ENCODE measurements around the gene PPP1R12A. TPM values are rescaled to one million over a fixed set of nuclear protein-coding genes. Genes with fewer than 3 reads are reported as not detected.
"Not testable (repeated sequence)": the region's sequence is repeated elsewhere in the genome, so short reads cannot be mapped to it uniquely, and the experiment has no call there.

The PPP1R12A gene
- polyA plus RNA-seq, 1 donor: 59.8 TPM

DNA sequence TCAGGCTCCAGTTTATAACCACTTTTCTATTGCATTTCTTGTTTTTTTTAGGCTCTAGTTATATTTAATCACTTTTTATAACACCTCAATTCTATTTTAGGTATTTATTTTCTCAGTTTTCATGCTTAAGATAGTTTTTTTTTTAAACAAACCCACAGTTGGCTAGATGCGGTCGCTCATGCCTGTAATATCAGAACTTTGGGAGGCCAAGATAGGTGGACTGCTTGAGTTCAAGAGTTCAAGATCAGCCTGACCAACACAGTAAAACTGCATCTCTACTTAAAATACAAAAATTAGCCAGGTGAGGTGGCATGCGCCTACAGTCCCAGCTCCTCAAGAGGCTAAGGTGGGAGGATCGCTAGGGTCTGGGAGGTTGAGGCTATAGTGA is 93.0 kb downstream of the PPP1R12A start:
- DNase-seq (ENCODE audit: low read depth): no peak

GRCh38 chr12:79841248-79841877 is 93.5 kb downstream of the PPP1R12A start:
- no peak for DNase-seq (ENCODE audit: low read depth)

DNA sequence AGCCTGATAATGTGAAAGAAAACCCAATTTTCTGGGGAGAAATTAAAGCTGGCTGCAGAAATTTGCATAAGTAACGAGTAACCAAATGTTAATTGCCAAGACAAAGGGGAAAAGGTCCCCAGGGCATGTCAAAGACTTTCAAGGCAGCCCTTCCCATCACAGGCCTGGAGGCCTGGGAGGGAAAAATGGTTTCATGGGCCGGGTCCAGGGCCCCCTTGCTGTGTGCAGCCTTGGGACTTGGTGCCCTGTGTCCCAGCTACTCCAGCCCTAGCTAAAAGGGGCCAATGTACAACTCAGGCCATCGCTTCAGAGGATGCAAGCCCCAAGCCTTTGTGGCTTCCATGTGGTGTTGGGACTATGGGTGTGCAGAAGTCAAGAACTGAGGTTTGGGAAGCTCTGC is 96.5 kb downstream of the PPP1R12A start:
- DNase-seq (ENCODE audit: low read depth): no peak

GRCh38 chr12:79837575-79837974 is 97.3 kb downstream of the PPP1R12A start:
- no peak for DNase-seq (ENCODE audit: low read depth)

DNA sequence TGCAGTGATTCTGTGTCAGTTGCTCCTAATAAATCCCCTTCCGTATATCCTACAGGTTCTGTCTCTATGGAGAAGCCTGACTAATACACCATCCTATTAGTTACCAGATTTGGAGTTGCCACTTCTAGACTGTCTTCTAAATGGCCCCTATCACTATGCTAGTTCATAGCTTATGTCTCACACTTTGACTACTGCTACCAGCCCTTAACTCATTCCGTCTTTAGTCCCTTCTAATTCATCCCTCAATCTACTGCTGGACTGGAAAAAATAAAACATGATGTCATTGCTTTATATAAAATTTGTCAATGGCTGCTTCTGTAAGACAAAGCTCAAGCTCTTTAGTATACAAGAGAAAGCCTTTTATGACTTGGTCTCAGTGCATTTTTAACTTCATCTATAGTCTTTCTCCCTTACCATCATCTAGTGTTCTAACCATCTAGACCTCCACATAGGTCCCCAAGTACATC is 99.5 kb downstream of the PPP1R12A start:
- DNase-seq (ENCODE audit: low read depth): no peak

DNA sequence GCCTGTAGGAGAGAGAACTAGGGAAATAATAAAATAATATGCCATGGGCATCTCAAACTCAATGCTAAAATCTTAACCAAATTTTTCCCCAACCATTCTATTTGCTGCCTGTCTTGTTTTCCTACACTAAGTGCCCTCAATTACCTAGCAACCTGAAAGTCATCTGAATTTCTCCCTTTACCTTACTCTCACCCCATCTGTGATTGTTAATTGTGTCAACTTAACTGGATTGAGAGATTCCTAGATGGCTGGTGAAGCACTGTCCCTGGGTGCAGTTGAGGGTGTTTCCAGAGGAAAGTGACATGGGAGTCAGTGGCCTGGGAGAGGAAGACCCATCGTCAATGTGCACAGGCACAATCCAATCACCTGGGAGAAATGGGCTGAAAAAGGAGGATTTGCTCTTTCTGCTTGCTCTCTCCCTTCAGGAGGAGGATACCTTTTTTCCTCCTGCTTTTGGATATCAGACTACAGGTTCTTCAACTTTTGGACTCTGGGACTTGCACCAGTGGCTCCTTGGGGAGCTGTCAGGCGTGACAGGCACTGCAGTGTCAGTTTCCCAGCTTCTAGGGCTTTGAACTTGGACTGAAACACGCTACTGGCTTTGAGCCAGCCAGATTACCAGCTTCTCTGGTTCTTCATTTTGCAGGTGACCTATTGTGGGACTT is 100.1 kb downstream of the PPP1R12A start:
- no peak for DNase-seq (ENCODE audit: low read depth)

DNA sequence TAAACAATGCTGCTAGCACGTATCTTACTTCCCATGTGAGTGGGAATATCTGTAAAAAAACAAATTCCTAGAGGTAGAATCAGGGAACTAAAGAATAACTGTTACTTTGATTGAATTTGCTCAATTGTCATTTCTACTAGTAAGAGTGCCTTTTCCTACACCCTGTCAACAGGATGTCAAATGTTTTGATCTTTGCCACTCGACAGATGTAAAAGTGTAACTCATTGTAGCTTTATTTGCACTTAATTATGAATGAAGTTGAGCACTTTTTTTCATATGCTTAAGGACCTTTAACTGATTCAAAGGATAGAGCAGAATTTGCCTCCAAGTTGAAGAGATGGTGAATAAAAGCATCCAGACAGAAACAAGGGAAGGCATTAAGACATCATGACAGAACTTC is 104.5 kb downstream of the PPP1R12A start:
- DNase-seq (ENCODE audit: low read depth): no peak

DNA sequence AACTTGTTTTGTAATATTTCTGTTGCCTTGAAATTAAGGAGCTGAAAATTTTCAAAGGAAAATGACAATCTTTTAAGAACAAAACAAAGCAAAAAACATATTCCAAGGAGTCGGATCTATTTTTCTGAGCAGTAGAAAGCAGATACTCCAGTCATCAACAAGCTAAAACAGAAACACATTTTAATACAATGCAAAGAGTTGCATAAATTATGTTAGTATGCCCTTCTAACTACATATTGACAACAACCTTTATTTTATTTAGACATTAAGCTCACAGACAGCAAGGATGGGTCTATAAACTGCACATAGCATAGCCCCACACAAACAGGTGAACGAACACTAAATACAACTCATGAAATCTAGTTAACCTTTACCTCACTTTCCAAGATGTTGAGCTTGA is 106.0 kb downstream of the PPP1R12A start:
- no peak for DNase-seq (ENCODE audit: low read depth)

GRCh38 chr12:79827484-79827883 is 107.4 kb downstream of the PPP1R12A start:
- no peak for DNase-seq (ENCODE audit: low read depth)

DNA sequence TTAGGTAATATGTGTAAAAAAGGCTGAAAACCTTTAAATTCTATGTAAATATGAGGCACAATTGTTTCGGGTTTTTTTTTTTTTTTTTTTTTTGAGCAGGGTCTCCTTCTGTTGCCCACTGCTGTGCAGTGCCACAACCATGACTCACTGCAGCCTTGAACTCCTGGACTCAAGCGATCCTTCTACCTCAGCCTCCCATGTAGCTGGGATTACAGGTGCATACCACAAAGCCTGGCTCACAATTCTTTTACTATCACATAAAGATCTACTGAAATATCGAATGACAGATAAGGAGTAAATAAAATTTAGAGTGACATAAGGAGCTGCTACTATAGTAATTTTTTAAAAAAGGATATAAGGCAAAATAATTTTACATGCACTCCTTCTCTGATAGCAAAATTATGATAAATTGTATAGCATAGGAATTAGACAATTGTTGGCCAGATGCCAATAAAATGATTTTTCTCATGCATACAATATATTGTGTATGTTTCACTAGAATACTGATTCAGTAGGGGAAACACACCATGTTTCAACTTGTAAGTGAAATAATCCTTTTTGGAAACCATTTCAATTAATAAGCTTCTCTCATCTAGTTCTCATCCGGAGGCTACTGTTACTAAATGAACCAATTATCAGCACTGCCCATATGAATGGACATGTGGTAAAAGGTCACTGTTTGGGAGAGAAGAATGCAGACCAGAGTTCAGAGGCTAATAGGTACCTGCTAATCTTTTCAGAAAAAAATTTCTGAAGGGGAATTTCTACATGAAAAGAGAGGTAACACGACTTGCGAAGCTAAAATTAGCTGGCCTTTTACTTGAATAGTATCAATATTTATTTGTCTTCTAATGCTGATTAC is 108.4 kb downstream of the PPP1R12A start:
- DNase-seq (ENCODE audit: low read depth): no peak

GRCh38 chr12:79822475-79822874 is 112.4 kb downstream of the PPP1R12A start:
- no peak for DNase-seq (ENCODE audit: low read depth)

DNA sequence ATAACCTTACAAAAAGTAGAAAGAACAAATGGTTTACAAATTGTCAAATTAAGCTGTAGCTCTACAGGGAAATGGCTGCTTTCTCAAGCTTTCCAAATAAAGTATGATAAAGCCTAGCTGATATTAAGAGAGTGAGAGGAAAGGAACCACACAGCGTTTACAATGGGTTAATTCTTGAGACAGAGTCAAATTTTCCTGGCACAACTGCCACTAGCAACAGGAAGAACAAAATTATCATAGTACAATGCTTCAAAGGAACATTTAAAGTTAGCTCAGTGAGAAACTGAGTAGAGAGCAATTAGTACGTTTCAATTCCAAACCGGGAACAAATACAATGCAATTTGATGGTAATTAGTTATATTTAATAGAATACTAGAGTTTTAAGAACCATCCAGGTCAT is 116.0 kb downstream of the PPP1R12A start:
- DNase-seq (ENCODE audit: low read depth): no peak

DNA sequence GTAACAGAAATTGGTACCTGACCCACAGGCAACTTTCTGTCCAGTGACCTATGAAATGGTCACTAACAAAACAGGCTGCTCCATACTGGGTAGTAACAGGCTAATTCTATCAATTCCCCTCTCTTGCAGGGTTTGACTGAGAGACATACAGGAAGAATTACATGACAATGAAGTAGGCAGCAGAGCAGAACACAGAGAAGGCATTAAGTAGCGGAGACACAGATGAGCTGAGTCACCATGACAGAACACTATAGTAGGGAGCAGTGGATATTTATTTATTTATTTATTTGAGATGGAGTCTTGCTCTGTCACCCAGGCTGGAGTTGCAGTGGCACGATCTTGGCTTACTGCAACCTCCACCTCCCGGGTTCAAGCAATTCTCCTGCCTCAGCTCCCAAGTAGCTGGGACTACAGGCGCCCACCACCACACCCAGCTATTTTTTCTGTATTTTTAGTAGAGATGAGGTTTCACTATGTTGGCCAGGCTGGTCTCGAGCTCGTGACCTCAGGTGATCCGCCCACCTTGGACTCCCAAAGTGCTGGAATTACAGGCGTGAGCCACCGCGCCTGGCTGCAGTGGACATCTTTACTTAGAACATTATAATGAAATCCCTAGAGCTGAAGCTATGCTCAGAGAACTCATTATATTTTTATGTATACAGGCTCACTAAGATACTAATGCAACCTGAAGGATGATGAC is 150.4 kb downstream of the PPP1R12A start:
- DNase-seq (ENCODE audit: low read depth): not testable (repeated sequence)

GRCh38 chr12:79782172-79782900 is 152.6 kb downstream of the PPP1R12A start:
- DNase-seq (ENCODE audit: low read depth): no peak

GRCh38 chr12:79778802-79779448 is 156.0 kb downstream of the PPP1R12A start:
- DNase-seq (ENCODE audit: low read depth): no peak

GRCh38 chr12:79776111-79776510 is 158.8 kb downstream of the PPP1R12A start:
- DNase-seq (ENCODE audit: low read depth): no peak

- DNase-seq (ENCODE audit: low read depth): no peak
Measured at GRCh38 chr12:79775355-79776027, 159.4 kb downstream of the PPP1R12A start.

- no peak for DNase-seq (ENCODE audit: low read depth)
Measured at GRCh38 chr12:79773896-79774295, 161.0 kb downstream of the PPP1R12A start.

GRCh38 chr12:79769860-79770485 is 164.9 kb downstream of the PPP1R12A start:
- DNase-seq (ENCODE audit: low read depth): no peak

Data from forelimb muscle (tissue), 1 donor.